Mesodermal cell (in vitro differentiated cells): ENCODE measurements around the gene MYOZ2.
"Not testable (repeated sequence)": the region's sequence is repeated elsewhere in the genome, so short reads cannot be mapped to it uniquely, and the experiment has no call there.

Experiments
- H3K27ac ChIP-seq: 2 replicates; pipeline ENCODE4 v1.7.0; 2013; ENCODE audit warnings: mild to moderate bottlenecking, low read depth, low read length, moderate library complexity; ENCODE audit not compliant: severe bottlenecking
- H3K36me3 ChIP-seq: 2 replicates; pipeline ENCODE4 v1.7.1; 2013; ENCODE audit warnings: mild to moderate bottlenecking, low read length, moderate library complexity; ENCODE audit not compliant: control insufficient read depth, insufficient read depth
- H3K4me1 ChIP-seq: one replicate; pipeline ENCODE4 v1.7.1; 2013; ENCODE audit warnings: mild to moderate bottlenecking, low read length; ENCODE audit not compliant: insufficient read depth, control insufficient read depth, poor library complexity, severe bottlenecking
- H3K4me3 ChIP-seq: 2 replicates; pipeline ENCODE4 v1.7.0; 2013; ENCODE audit warnings: low read length, control low read depth, mild to moderate bottlenecking; ENCODE audit not compliant: insufficient read depth, poor library complexity, severe bottlenecking; ENCODE audit errors: extremely low read depth
- H3K9me3 ChIP-seq: 2 replicates; pipeline ENCODE4 v1.7.1; 2013; ENCODE audit warnings: mild to moderate bottlenecking, low read length, moderate library complexity; ENCODE audit not compliant: control insufficient read depth
- WGBS, 2 experiments: methylation state at CpG; one replicate each; pipeline ENCODE4 v1.1.5; 2013; ENCODE audit warnings: missing lambda C conversion rate in 2 of 2; ENCODE audit not compliant: insufficient coverage in 2 of 2; 5-methylcytosine and 5-hydroxymethylcytosine counted together

The MYOZ2 gene

DNA sequence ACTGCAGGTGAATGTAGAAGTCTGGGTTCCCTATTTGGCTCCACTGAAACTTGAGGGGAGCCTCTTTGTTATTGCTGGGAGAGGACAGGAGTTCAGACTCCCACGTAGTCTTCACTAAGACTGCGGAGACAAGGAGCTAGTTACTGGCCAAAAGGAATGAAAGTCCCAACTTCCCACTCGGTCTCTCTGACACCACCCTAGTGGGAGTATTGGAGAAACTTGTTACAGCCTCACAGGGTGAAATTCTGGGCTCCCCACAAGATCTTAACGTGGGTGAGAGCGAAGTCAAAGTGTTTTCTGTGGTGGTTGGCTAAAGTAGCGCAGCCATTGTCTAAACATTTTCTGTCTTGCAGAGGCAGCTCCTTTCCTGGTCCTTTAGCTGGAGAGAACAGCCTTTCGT, 13.5 kb downstream of the MYOZ2 start:
- Histone ChIP-seq H3K4me3 (no peak overlapping the region), H3K27ac (no peak overlapping the region)
- WGBS, 2 experiments: 93% methylated on average over 4 to 5 of the region's 7 CpGs

GRCh38 chr4:119151161-119151560, 15.5 kb downstream of the MYOZ2 start:
- 90% methylated on average over 2 of the region's 2 CpGs; no CpG with 5 or more reads in 1 of the 2 experiments for WGBS, 2 experiments
- no peaks in the 10 kb centered on the region for H3K36me3 ChIP-seq
- H3K9me3 ChIP-seq: no peaks in the 10 kb centered on the region
- H3K27ac ChIP-seq: no peak overlapping the region
- H3K4me1 ChIP-seq: no peaks in the 10 kb centered on the region
- no peak overlapping the region for H3K4me3 ChIP-seq

More for the DNA sequence above, 13.5 kb downstream of the MYOZ2 start:
- no peaks in the 10 kb centered on the region for H3K4me1 ChIP-seq
- H3K9me3 ChIP-seq: no peaks in the 10 kb centered on the region
- H3K36me3 ChIP-seq: no peaks in the 10 kb centered on the region

- Histone ChIP-seq H3K27ac (no peak overlapping the region), H3K9me3 (no peaks in the 10 kb centered on the region), H3K4me3 (no peak overlapping the region), H3K36me3 (no peaks in the 10 kb centered on the region), H3K4me1 (no peaks in the 10 kb centered on the region)
- WGBS, 2 experiments: 100% methylated on average over 2 of the region's 2 CpGs; no CpG with 5 or more reads in 1 of the 2 experiments
Measured at GRCh38 chr4:119152741-119153140, 17.1 kb downstream of the MYOZ2 start.

DNA sequence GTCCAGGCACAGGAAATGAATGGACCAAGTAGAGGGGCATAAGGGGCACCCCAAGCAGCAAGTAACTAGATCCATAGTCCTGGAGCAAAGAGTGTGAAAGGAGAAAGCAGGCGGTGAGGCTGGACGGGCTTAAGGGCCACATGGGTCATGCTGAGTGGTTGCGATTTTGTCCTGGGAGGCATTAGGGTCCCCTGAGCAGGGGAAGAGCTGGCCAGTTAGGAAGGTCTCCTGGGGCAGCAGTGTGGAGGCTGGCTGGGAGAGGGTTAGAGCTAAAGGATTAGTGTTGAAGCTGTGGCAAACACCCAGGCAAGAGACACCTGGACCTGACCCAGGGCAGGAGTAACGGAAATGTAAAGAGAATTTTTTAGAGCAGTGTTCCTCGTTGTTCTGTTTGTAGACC, 26.5 kb downstream of the MYOZ2 start:
- no peaks in the 10 kb centered on the region for H3K36me3 ChIP-seq
- no peaks in the 10 kb centered on the region for H3K4me1 ChIP-seq
- 96% methylated on average over 3 to 5 of the region's 5 CpGs for WGBS, 2 experiments
- H3K4me3 ChIP-seq: no peak overlapping the region
- no peak overlapping the region for H3K27ac ChIP-seq
- no peaks in the 10 kb centered on the region for H3K9me3 ChIP-seq

DNA sequence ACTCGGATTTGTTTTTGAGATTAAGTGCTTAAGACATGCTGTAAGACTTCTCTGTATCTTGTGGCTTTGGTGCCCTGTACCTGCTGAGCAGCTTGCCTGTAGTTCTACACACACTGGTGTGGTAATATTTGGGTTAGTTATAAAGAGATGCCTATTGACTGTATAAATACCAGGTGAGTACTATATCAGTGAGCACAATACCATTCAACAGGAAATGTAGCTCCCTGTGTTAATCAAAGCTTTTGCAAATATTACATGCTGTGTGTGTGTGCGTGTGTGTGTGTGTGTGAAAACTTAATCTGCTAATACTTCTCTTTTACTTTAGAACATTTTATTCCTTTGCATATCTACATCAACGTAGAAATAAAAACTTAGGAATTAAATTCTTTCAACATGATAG, 30.1 kb downstream of the MYOZ2 start:
- no peak overlapping the region for H3K4me3 ChIP-seq
- no peaks in the 10 kb centered on the region for H3K4me1 ChIP-seq
- no peaks in the 10 kb centered on the region for H3K9me3 ChIP-seq
- H3K36me3 ChIP-seq: no peaks in the 10 kb centered on the region
- WGBS, 2 experiments: 75 to 82% methylated on average over 1 of the region's 3 CpGs
- H3K27ac ChIP-seq: no peak overlapping the region

GRCh38 chr4:119170195-119170594, 34.6 kb downstream of the MYOZ2 start:
- H3K4me3 ChIP-seq: no peak overlapping the region
- H3K36me3 ChIP-seq: no peaks in the 10 kb centered on the region
- H3K27ac ChIP-seq: no peak overlapping the region
- no peaks in the 10 kb centered on the region for H3K4me1 ChIP-seq
- H3K9me3 ChIP-seq: no peaks in the 10 kb centered on the region

GRCh38 chr4:119172223-119172622, 36.6 kb downstream of the MYOZ2 start:
- Histone ChIP-seq H3K27ac (no peak overlapping the region), H3K4me1 (no peaks in the 10 kb centered on the region), H3K4me3 (no peak overlapping the region), H3K36me3 (no peaks in the 10 kb centered on the region), H3K9me3 (no peaks in the 10 kb centered on the region)
- WGBS, 2 experiments: 91 to 98% methylated on average over 6 of the region's 7 CpGs

- not testable (repeated sequence) for H3K4me3 ChIP-seq, H3K27ac ChIP-seq
- 91 to 96% methylated on average over 14 to 22 of the region's 30 CpGs for WGBS, 2 experiments
Measured at GRCh38 chr4:119173729-119174361, 38.2 kb downstream of the MYOZ2 start.

DNA sequence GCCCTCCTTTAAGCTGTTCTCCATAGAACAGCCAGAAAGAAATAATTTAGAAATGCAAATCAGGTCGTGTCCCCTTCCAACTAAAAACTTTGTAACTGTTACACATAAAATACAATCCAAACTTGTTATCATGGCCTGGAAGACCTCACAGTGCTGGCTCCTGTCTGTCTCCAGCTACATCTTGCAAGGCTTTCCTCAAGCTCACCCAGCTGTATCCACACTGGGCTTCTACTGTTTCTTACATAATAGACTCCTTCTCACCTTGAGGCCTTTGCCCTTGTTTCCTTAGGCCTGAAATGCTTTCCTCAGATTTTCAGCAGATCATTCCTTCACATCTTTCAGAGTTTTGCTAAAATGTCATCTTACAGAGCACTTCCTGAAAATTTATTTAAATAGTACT, 43.4 kb downstream of the MYOZ2 start:
- H3K36me3 ChIP-seq: no peaks in the 10 kb centered on the region
- WGBS, 2 experiments: 88 to 100% methylated on average over 1 of the region's 1 CpG
- no peaks in the 10 kb centered on the region for H3K4me1 ChIP-seq
- no peak overlapping the region for H3K27ac ChIP-seq
- H3K4me3 ChIP-seq: no peak overlapping the region
- no peaks in the 10 kb centered on the region for H3K9me3 ChIP-seq

More at GRCh38 chr4:119173729-119174361, 38.2 kb downstream of the MYOZ2 start:
- H3K4me1 ChIP-seq, H3K36me3 ChIP-seq, H3K9me3 ChIP-seq: not testable (repeated sequence)

GRCh38 chr4:119184128-119184527, 48.5 kb downstream of the MYOZ2 start:
- H3K4me3 ChIP-seq: no peak overlapping the region
- peaks cover 3% of the 10 kb centered on the region for H3K4me1 ChIP-seq
- H3K36me3 ChIP-seq: no peaks in the 10 kb centered on the region
- 75% methylated on average over 1 of the region's 2 CpGs; no CpG with 5 or more reads in 1 of the 2 experiments for WGBS, 2 experiments
- no peaks in the 10 kb centered on the region for H3K9me3 ChIP-seq
- H3K27ac ChIP-seq: no peak overlapping the region

GRCh38 chr4:119189638-119190037, 54.0 kb downstream of the MYOZ2 start:
- no peaks in the 10 kb centered on the region for H3K9me3 ChIP-seq
- peaks cover 3% of the 10 kb centered on the region for H3K4me1 ChIP-seq
- no peaks in the 10 kb centered on the region for H3K36me3 ChIP-seq
- no peak overlapping the region for H3K27ac ChIP-seq
- 50% methylated on average over 1 of the region's 1 CpG; no CpG with 5 or more reads in 1 of the 2 experiments for WGBS, 2 experiments
- no peak overlapping the region for H3K4me3 ChIP-seq
